ENCODE data around the gene LRRC27.

- no peak for TF ChIP-seq ZNF274 (IDR thresholded peaks at IDR 0.05; ENCODE audit: low read depth, low read length)
- no peak for TF ChIP-seq POLR2A (IDR thresholded peaks at IDR 0.05; ENCODE audit: borderline replicate concordance, extremely low read depth, insufficient read depth, insufficient read length)
- TF ChIP-seq CTCF (IDR thresholded peaks at IDR 0.05 in 2 of 3, conservative IDR thresholded peaks at IDR 0.05 in 1 of 3; ENCODE audit: borderline replicate concordance in 1 of 3, insufficient read depth in 1 of 3, low read depth in 2 of 3, low read length in 2 of 3): no peak
- TF ChIP-seq YY1 (IDR thresholded peaks at IDR 0.05; ENCODE audit: extremely low read depth, insufficient replicate concordance, low read depth, low read length): no peak
- no peak for TF ChIP-seq EZH2phosphoT487 (IDR thresholded peaks at IDR 0.05; ENCODE audit: borderline replicate concordance)
- TF ChIP-seq EGR1 (IDR thresholded peaks at IDR 0.05; ENCODE audit: low read depth): no peak
Measured at GRCh38 chr10:132351611-132352010, 19.6 kb downstream of the LRRC27 start.
